MM.1S (cell line): ENCODE measurements around the gene SCIN.

Experiments used
- DNase-seq: peaks from one replicate; pipeline ENCODE4 v3.0.0-alpha.2; 2015
- H2AFZ ChIP-seq: fragments of 300-600 bp; sonication (generic); 2 replicates; pipeline ENCODE4 v1.6.0; 2016; ENCODE audit warnings: antibody characterized with exemption, low read length
- H3F3A ChIP-seq: fragments of 300-600 bp; sonication (generic); 2 replicates; pipeline ENCODE4 v1.6.1; 2016; ENCODE audit warnings: mild to moderate bottlenecking, antibody characterized with exemption, low read length, moderate library complexity, mixed read lengths; ENCODE audit not compliant: insufficient read depth
- H3K27ac ChIP-seq: fragments of 300-600 bp; sonication (generic); 2 replicates; pipeline ENCODE4 v1.5.1; 2016; ENCODE audit warnings: mild to moderate bottlenecking, low read length
- H3K27me3 ChIP-seq: fragments of 300-600 bp; sonication (generic); replicated peaks from 2 replicates; pipeline ENCODE4 v1.6.0; 2016; ENCODE audit warnings: low read length; ENCODE audit not compliant: insufficient read depth
- H3K36me3 ChIP-seq: fragments of 300-600 bp; sonication (generic); replicated peaks from 2 replicates; pipeline ENCODE4 v1.6.1; 2016; ENCODE audit warnings: mild to moderate bottlenecking, low read length, mixed read lengths; ENCODE audit not compliant: insufficient read depth
- H3K4me1 ChIP-seq: fragments of 300-600 bp; sonication (generic); 2 replicates; pipeline ENCODE4 v1.6.1; 2016; ENCODE audit warnings: low read length, mixed read lengths
- H3K4me2 ChIP-seq: fragments of 300-600 bp; sonication (generic); 2 replicates; pipeline ENCODE4 v1.6.0; 2016; ENCODE audit warnings: low read depth, low read length
- H3K4me3 ChIP-seq: fragments of 300-600 bp; sonication (generic); 2 replicates; pipeline ENCODE4 v1.5.1; 2016; ENCODE audit warnings: low read length, mixed read lengths
- H3K79me2 ChIP-seq: fragments of 300-600 bp; sonication (generic); 2 replicates; pipeline ENCODE4 v1.6.1; 2016; ENCODE audit warnings: mixed run types, low read length, mixed read lengths
- H3K9ac ChIP-seq: fragments of 300-600 bp; sonication (generic); 2 replicates; pipeline ENCODE4 v1.6.1; 2016; ENCODE audit warnings: low read length, mixed read lengths
- H3K9me2 ChIP-seq: fragments of 300-600 bp; sonication (generic); replicated peaks from 2 replicates; pipeline ENCODE4 v1.6.1; 2016; ENCODE audit warnings: mild to moderate bottlenecking, low read length, mixed read lengths; ENCODE audit not compliant: insufficient read depth
- H3K9me3 ChIP-seq: fragments of 300-600 bp; sonication (generic); replicated peaks from 2 replicates; pipeline ENCODE4 v1.6.1; 2016; ENCODE audit warnings: mild to moderate bottlenecking, low read length, mixed read lengths; ENCODE audit not compliant: insufficient read depth
- H4K20me1 ChIP-seq: fragments of 300-600 bp; sonication (generic); 2 replicates; pipeline ENCODE4 v1.6.1; 2016; ENCODE audit warnings: mild to moderate bottlenecking, low read length, moderate library complexity, mixed read lengths; ENCODE audit not compliant: insufficient read depth
- EZH2 ChIP-seq: fragments of 300-600 bp; sonication (generic); optimal IDR thresholded peaks from 2 replicates; pipeline ENCODE3; 2017; ENCODE audit warnings: low read depth, mild to moderate bottlenecking, antibody characterized with exemption, low read length, mixed read lengths
- EZH2phosphoT487 ChIP-seq: fragments of 300-600 bp; sonication (generic); IDR thresholded peaks from 2 replicates; pipeline ENCODE4 v1.6.1; 2018; ENCODE audit warnings: antibody characterized with exemption, low read length
- TF ChIP-seq, protein P1 (sequence below): fragments of 300-600 bp; sonication (generic); IDR thresholded peaks from 2 replicates; pipeline ENCODE4 v1.5.1; 2016; ENCODE audit warnings: antibody characterized with exemption, low read length, mixed read lengths

SCIN gene

GRCh38 chr7:12557282-12557681 is 13.2 kb upstream of the SCIN start:
- Histone ChIP-seq H3K27me3 (peaks cover 8% of the 10 kb centered on the region), H3K9me2 (no peaks in the 10 kb centered on the region), H3F3A (peaks cover 3% of the 10 kb centered on the region; the same call in 1 of the 2 replicates), H3K4me3 (no peak overlapping the region), H3K9me3 (no peaks in the 10 kb centered on the region), H3K36me3 (no peaks in the 10 kb centered on the region; the same call in 1 of the 2 replicates), H3K9ac (no peak overlapping the region), H3K79me2 (no peaks in the 10 kb centered on the region), H3K4me2 (no peak overlapping the region), H4K20me1 (no peaks in the 10 kb centered on the region), H3K4me1 (peaks cover 5% of the 10 kb centered on the region; the same call in 1 of the 2 replicates), H2AFZ (no peak overlapping the region), H3K27ac (no peak overlapping the region)
- no peak for TF ChIP-seq EZH2
- no peak for TF ChIP-seq EZH2phosphoT487
- TF ChIP-seq, protein P1, sequence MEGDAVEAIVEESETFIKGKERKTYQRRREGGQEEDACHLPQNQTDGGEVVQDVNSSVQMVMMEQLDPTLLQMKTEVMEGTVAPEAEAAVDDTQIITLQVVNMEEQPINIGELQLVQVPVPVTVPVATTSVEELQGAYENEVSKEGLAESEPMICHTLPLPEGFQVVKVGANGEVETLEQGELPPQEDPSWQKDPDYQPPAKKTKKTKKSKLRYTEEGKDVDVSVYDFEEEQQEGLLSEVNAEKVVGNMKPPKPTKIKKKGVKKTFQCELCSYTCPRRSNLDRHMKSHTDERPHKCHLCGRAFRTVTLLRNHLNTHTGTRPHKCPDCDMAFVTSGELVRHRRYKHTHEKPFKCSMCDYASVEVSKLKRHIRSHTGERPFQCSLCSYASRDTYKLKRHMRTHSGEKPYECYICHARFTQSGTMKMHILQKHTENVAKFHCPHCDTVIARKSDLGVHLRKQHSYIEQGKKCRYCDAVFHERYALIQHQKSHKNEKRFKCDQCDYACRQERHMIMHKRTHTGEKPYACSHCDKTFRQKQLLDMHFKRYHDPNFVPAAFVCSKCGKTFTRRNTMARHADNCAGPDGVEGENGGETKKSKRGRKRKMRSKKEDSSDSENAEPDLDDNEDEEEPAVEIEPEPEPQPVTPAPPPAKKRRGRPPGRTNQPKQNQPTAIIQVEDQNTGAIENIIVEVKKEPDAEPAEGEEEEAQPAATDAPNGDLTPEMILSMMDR, result no peak
- no peak for DNase-seq

DNA sequence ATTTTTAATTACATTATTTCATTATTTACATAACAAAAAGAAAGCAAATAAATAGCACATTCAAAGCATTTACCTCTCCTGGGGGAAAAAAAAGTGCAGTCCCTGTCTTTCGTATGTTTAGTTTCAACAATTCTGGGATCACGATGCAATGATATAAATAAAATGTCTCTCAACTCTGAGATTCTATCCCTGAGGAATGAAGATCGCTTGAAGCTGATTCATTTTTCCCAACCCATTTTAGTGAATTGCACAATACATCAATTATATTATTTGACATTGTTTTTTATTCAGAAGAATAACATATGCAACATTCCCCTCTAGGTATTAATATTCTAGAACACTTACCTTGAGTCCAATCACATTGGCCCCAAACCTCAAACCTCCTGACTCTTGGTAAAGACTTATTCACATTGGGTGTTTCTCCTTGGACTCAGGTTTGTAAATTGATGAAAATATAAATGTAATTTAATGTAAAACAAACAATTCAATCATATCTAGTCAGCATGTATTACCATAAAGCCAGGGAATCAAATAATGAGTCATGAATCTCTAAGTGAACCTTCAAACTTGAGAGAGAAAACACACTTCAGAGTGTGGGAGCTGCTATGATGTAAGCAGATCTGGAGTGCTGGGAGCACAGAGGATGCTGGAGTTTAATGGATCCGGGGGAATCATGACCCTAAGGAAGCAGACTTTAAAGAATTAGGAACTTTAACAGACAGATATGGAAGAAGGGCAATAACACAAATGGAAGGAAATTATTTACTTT is 5.3 kb upstream of the SCIN start:
- no peak overlapping the region for H2AFZ ChIP-seq
- no peaks in the 10 kb centered on the region for H3K27me3 ChIP-seq
- no peaks in the 10 kb centered on the region for H3K36me3 ChIP-seq
- H3K4me1 ChIP-seq, result peaks cover 27% of the 10 kb centered on the region
- no peak for TF ChIP-seq EZH2phosphoT487
- TF ChIP-seq, protein P1, result no peak
- no peak for TF ChIP-seq EZH2
- no peak overlapping the region for H3K9ac ChIP-seq
- no peaks in the 10 kb centered on the region for H4K20me1 ChIP-seq
- no peak for DNase-seq
- no peak overlapping the region for H3K4me2 ChIP-seq
- no peaks in the 10 kb centered on the region for H3K79me2 ChIP-seq
- no peaks in the 10 kb centered on the region for H3K9me3 ChIP-seq
- no peak overlapping the region for H3K4me3 ChIP-seq
- no peaks in the 10 kb centered on the region for H3K9me2 ChIP-seq
- H3K27ac ChIP-seq, result no peak overlapping the region
- H3F3A ChIP-seq, result peaks cover 21% of the 10 kb centered on the region

DNA sequence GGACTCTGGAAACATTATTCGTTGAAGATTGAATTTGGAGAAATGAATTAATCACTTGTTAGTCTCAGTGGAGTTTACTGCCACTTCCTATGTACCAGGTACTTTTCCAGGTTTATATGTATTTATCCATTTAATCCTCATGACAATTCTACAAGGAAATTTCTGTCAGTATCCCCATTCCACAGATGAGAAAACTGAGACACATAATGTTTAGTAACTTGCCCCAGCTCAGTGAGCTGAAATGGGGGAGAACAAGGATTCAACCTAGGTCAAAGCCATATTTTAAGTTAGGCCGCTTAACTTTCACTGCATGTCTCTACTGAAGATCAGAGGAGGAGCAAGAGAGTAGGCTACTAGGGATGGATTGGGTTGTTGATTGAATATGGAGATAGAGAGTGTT is 4.6 kb upstream of the SCIN start:
- Histone ChIP-seq H3F3A (peaks cover 24% of the 10 kb centered on the region), H3K36me3 (no peaks in the 10 kb centered on the region), H3K9me2 (no peaks in the 10 kb centered on the region), H3K4me1 (peaks cover 27% of the 10 kb centered on the region), H3K79me2 (no peaks in the 10 kb centered on the region), H2AFZ (no peak overlapping the region), H3K27me3 (no peaks in the 10 kb centered on the region), H3K27ac (no peak overlapping the region), H3K9ac (no peak overlapping the region), H3K4me2 (no peak overlapping the region), H4K20me1 (no peaks in the 10 kb centered on the region), H3K9me3 (no peaks in the 10 kb centered on the region), H3K4me3 (no peak overlapping the region)
- TF ChIP-seq, protein P1, result no peak
- TF ChIP-seq EZH2phosphoT487, result no peak
- TF ChIP-seq EZH2, result no peak
- no peak for DNase-seq
